GM23338 (cell line): Measurements from ENCODE around the gene MRAP.

Source experiments
- CREB1 ChIP-seq: fragments of 250-450 bp; sonication (Bioruptor Pico); IDR thresholded peaks from 2 replicates; pipeline ENCODE4 v1.5.0; 2020; ENCODE audit warnings: low read depth, mild to moderate bottlenecking, moderate library complexity
- EZH2 ChIP-seq: fragments of 200-600 bp; sonication (generic); IDR thresholded peaks from one replicate; pipeline ENCODE4 v1.8.0; 2017; ENCODE audit warnings: antibody characterized with exemption, mild to moderate bottlenecking, low read depth; ENCODE audit not compliant: unreplicated experiment
- EZH2phosphoT487 ChIP-seq: fragments of 200-600 bp; sonication (generic); IDR thresholded peaks from one replicate; pipeline ENCODE4 v1.8.1; 2018; ENCODE audit warnings: antibody characterized with exemption; ENCODE audit not compliant: unreplicated experiment
- POLR2AphosphoS5 ChIP-seq: IDR thresholded peaks from 2 replicates; pipeline ENCODE4 v1.6.1; 2016; ENCODE audit warnings: antibody characterized with exemption, low read depth
- ZNF331 ChIP-seq: fragments of 250-450 bp; sonication (Bioruptor Pico); IDR thresholded peaks from 2 replicates; pipeline ENCODE4 v1.5.0; 2020; ENCODE audit warnings: low read depth, mild to moderate bottlenecking, moderate library complexity
- TF ChIP-seq, protein P1 (sequence below), 2 experiments: fragments of 200-600 bp in 1 of 2; sonication (generic) in 1 of 2; conservative IDR thresholded peaks; 2 replicates each; pipeline versions ENCODE4 v1.5.1 to v1.6.1; 2016 to 2017; ENCODE audit warnings: antibody characterized with exemption in 2 of 2, low read depth in 2 of 2, mild to moderate bottlenecking in 2 of 2, moderate library complexity in 1 of 2

DNA sequence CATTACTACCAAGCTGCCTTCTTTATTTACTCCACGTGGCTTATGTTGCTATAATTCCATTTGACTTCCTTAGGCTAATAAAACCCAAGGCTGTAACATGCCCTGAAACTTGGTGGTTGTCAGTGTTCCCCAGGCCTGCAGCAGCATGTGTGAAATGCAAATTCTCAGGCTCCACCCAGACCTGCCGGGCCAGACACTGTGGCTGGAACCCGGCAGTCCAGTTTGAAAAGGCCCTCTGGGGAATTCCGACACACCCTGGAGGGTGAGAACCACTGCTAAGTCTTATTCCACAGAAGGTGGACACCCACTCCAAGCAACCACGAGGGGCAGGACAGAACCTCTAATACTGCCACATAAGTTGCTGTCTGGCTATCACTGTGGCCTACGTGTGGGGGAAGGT, 52.8 kb downstream of the MRAP start:
- TF ChIP-seq, protein P1, sequence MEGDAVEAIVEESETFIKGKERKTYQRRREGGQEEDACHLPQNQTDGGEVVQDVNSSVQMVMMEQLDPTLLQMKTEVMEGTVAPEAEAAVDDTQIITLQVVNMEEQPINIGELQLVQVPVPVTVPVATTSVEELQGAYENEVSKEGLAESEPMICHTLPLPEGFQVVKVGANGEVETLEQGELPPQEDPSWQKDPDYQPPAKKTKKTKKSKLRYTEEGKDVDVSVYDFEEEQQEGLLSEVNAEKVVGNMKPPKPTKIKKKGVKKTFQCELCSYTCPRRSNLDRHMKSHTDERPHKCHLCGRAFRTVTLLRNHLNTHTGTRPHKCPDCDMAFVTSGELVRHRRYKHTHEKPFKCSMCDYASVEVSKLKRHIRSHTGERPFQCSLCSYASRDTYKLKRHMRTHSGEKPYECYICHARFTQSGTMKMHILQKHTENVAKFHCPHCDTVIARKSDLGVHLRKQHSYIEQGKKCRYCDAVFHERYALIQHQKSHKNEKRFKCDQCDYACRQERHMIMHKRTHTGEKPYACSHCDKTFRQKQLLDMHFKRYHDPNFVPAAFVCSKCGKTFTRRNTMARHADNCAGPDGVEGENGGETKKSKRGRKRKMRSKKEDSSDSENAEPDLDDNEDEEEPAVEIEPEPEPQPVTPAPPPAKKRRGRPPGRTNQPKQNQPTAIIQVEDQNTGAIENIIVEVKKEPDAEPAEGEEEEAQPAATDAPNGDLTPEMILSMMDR (conservative IDR thresholded peaks at IDR 0.05; ENCODE audit: low read depth in 2 of 2): no peak
- TF ChIP-seq ZNF331 (no peak), POLR2AphosphoS5 (no peak), CREB1 (CRISPR knock-in tag) (no peak), EZH2 (no peak), EZH2phosphoT487 (no peak)
